Osteocyte (in vitro differentiated cells): ENCODE data around the gene HSPA1A. TPM values are rescaled to one million over a fixed set of nuclear protein-coding genes. Genes with fewer than 3 reads are reported as not detected.

ENCODE experiments used
- DNase-seq: peaks from one replicate; pipeline ENCODE4 v3.0.0; 2021; ENCODE audit warnings: mixed read lengths; ENCODE audit not compliant: unreplicated experiment; ENCODE audit errors: extremely low spot score
- H3K27ac Mint-ChIP-seq: one replicate; pipeline ENCODE4 v1.8.0; 2021; ENCODE audit warnings: mild to moderate bottlenecking, mixed read lengths; ENCODE audit not compliant: unreplicated experiment
- H3K27me3 Mint-ChIP-seq: one replicate; pipeline ENCODE4 v1.8.0; 2021; ENCODE audit warnings: mixed read lengths; ENCODE audit not compliant: unreplicated experiment
- H3K36me3 Mint-ChIP-seq: one replicate; pipeline ENCODE4 v1.8.0; 2021; ENCODE audit warnings: mixed read lengths; ENCODE audit not compliant: unreplicated experiment
- H3K4me1 Mint-ChIP-seq: one replicate; pipeline ENCODE4 v1.8.0; 2021; ENCODE audit warnings: mixed read lengths; ENCODE audit not compliant: unreplicated experiment
- H3K4me3 Mint-ChIP-seq: one replicate; pipeline ENCODE4 v1.8.0; 2021; ENCODE audit warnings: mild to moderate bottlenecking, moderate library complexity, mixed read lengths; ENCODE audit not compliant: unreplicated experiment
- H3K9me3 Mint-ChIP-seq: one replicate; pipeline ENCODE4 v1.8.0; 2021; ENCODE audit warnings: mixed read lengths; ENCODE audit not compliant: unreplicated experiment
- long read RNA-seq: library from polyadenylated mRNA; unstranded; transcript quantifications from one replicate; pipeline ENCODE4 v2.0.0, GENCODE V29; 2021
- total RNA-seq: library from RNA; stranded (reverse); gene quantifications from 2 replicates; pipeline ENCODE4 v1.2.1, GENCODE V29; 2021
- TF ChIP-seq, protein P1 (sequence below): fragments of 200-600 bp; sonication (generic); IDR thresholded peaks from 2 replicates; pipeline ENCODE4 v1.5.0; 2021; ENCODE audit warnings: antibody characterized with exemption, mild to moderate bottlenecking, moderate library complexity

HSPA1A gene
- 19.7 and 24.8 TPM in 2 replicates for total RNA-seq
- long read RNA-seq, transcript HSPA1A-201 (1 exons, 2,483 nt): major isoform, 31 of 31 reads
- long read RNA-seq, partial matches to known transcripts: 0 of 31 reads
- long read RNA-seq, other reads (novel, unspliced or antisense): 0 of 31 reads

DNA sequence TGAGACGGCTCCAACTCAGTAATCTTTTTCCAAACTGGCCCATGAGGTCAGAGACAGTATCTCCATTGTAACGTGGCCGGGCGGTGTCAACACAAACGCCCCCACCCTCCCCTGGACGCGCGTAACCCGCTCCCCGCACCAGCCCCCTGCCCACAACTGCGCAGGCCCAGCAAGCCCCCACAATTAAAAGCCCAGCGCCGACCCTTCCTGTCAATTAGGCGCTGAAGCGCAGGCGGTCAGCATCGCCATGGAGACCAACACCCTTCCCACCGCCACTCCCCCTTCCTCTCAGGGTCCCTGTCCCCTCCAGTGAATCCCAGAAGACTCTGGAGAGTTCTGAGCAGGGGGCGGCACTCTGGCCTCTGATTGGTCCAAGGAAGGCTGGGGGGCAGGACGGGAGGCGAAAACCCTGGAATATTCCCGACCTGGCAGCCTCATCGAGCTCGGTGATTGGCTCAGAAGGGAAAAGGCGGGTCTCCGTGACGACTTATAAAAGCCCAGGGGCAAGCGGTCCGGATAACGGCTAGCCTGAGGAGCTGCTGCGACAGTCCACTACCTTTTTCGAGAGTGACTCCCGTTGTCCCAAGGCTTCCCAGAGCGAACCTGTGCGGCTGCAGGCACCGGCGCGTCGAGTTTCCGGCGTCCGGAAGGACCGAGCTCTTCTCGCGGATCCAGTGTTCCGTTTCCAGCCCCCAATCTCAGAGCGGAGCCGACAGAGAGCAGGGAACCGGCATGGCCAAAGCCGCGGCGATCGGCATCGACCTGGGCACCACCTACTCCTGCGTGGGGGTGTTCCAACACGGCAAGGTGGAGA, at the start of gene HSPA1A, which contains the start of gene HSPA1L:
Gene HSPA1A (plus strand): TSS at position 519 of the 814 bp plus-strand sequence. CDS start 214 bp downstream, at position 733.
Gene HSPA1L (minus strand): TSS at position 259 of the 814 bp plus-strand sequence. CDS start 3,311 bp downstream, outside the sequence.
- TF ChIP-seq, protein P1, sequence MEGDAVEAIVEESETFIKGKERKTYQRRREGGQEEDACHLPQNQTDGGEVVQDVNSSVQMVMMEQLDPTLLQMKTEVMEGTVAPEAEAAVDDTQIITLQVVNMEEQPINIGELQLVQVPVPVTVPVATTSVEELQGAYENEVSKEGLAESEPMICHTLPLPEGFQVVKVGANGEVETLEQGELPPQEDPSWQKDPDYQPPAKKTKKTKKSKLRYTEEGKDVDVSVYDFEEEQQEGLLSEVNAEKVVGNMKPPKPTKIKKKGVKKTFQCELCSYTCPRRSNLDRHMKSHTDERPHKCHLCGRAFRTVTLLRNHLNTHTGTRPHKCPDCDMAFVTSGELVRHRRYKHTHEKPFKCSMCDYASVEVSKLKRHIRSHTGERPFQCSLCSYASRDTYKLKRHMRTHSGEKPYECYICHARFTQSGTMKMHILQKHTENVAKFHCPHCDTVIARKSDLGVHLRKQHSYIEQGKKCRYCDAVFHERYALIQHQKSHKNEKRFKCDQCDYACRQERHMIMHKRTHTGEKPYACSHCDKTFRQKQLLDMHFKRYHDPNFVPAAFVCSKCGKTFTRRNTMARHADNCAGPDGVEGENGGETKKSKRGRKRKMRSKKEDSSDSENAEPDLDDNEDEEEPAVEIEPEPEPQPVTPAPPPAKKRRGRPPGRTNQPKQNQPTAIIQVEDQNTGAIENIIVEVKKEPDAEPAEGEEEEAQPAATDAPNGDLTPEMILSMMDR: no peak
- H3K36me3 Mint-ChIP-seq: no peaks in the 10 kb centered on the region
- H3K27ac Mint-ChIP-seq: peak within 1 kb of the TSS; percentile 94
- H3K27me3 Mint-ChIP-seq: no peaks in the 10 kb centered on the region
- H3K4me3 Mint-ChIP-seq: peak within 1 kb of the TSS; percentile 80
- no peaks in the 10 kb centered on the region for H3K9me3 Mint-ChIP-seq
- peak; percentile 94 for DNase-seq
- peaks cover 15% of the 10 kb centered on the region for H3K4me1 Mint-ChIP-seq

GRCh38 chr6:31765559-31765909, 49.8 kb upstream of the HSPA1A start:
- DNase-seq: no peak
- Mint-ChIP-seq H3K9me3 (no peaks in the 10 kb centered on the region), H3K4me1 (peaks cover 6% of the 10 kb centered on the region), H3K27ac (no peak overlapping the region), H3K4me3 (no peak overlapping the region), H3K36me3 (peaks cover 7% of the 10 kb centered on the region), H3K27me3 (no peaks in the 10 kb centered on the region)
- TF ChIP-seq, protein P1: no peak

DNA sequence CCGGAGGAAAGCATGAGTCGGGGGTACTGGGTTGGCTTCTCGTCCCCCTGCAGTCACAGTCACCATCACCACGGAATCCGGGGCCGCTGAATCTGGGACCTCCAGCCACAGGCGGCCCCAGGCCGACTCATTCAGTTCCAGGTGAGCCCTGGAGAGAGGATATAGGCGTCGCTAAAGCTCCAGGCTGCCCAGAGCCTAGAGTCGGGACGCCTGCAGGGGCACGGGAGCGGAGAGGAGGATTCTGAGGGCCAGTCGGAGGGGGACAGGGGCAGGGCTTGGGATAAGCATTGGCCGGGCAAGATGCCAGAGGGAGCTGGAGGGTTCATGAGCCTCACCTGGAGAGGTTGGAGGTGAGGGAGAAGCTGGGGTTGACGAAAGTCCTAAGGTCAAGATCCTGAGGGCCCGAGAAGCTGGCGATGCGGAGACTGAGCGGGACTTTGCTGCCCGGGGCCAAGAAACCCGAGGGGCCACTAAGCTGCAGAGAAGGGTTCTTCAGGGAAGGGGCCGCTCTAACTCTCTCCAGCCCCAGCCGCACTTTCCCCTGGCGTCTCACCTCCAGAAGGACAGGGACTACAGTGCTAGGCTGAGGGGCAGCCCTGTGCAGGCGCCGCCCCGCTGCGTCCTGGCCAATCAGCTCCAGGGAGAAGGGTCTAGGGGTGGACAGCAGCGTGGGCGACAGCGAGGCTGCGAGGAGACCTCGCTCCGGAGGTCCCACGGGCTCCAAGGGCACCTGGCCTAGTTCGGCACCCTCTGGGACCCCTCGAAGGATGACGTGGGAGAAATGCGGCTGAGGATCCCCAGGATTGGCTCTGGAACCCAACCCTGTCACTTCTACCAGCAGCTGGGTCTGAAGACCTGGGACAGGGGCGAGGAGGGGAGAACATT, 49.2 kb upstream of the HSPA1A start:
- Mint-ChIP-seq H3K4me3 (no peak overlapping the region), H3K36me3 (peaks cover 5% of the 10 kb centered on the region)

GRCh38 chr6:31767096-31767645, 48.2 kb upstream of the HSPA1A start:
- Mint-ChIP-seq H3K4me1 (peaks cover 6% of the 10 kb centered on the region), H3K27ac (no peak overlapping the region), H3K4me3 (no peak overlapping the region), H3K36me3 (no peaks in the 10 kb centered on the region), H3K9me3 (no peaks in the 10 kb centered on the region), H3K27me3 (no peaks in the 10 kb centered on the region)
- DNase-seq: no peak
- TF ChIP-seq, protein P1: no peak

More for the DNA sequence above, 49.2 kb upstream of the HSPA1A start:
- Mint-ChIP-seq H3K27ac (no peak overlapping the region), H3K27me3 (no peaks in the 10 kb centered on the region), H3K4me1 (peaks cover 6% of the 10 kb centered on the region), H3K9me3 (no peaks in the 10 kb centered on the region)
- no peak for DNase-seq
- TF ChIP-seq, protein P1: no peak
